Aorta (tissue), 5 donors: ENCODE data around the gene LRP1B. TPM values are rescaled to one million over a fixed set of nuclear protein-coding genes. Genes with fewer than 3 reads are reported as not detected.
A peak's percentile ranks its signal among the peaks of the same experiment; 100 is the strongest.

Experiments used
- ATAC-seq: fragments of 200-7000 bp; cut with Tn5 transposase; one replicate; pipeline ENCODE4 v1.9.1; 2022; ENCODE audit warnings: moderate library complexity; ENCODE audit not compliant: low FRiP score
- DNase-seq, 2 donors: peaks; one replicate each; pipeline ENCODE4 v3.0.0-alpha.2; 2020
- H3K27ac ChIP-seq, 2 donors: one replicate each; pipeline ENCODE4 v1.5.1; 2013; ENCODE audit warnings: low read length in 2 of 2, mild to moderate bottlenecking in 2 of 2, moderate library complexity in 2 of 2, control low read depth in 1 of 2, inconsistent platforms in 1 of 2, low read depth in 1 of 2
- H3K27me3 ChIP-seq, 2 donors: one replicate each; pipeline ENCODE4 v1.6.1; 2013; ENCODE audit warnings: control low read depth in 1 of 2, low read length in 1 of 2, mild to moderate bottlenecking in 1 of 2, moderate library complexity in 1 of 2; ENCODE audit not compliant: insufficient read depth in 2 of 2, control insufficient read depth in 1 of 2
- H3K36me3 ChIP-seq, 2 donors: one replicate each; pipeline ENCODE4 v1.6.1; 2013; ENCODE audit warnings: control low read depth in 1 of 2, low read length in 1 of 2, mild to moderate bottlenecking in 1 of 2; ENCODE audit not compliant: insufficient read depth in 2 of 2, control insufficient read depth in 1 of 2
- H3K4me1 ChIP-seq, 2 donors: one replicate each; pipeline ENCODE4 v1.6.1; 2013; ENCODE audit warnings: low read length in 2 of 2, control low read depth in 1 of 2, mild to moderate bottlenecking in 1 of 2, moderate library complexity in 1 of 2; ENCODE audit not compliant: insufficient read depth in 2 of 2, control insufficient read depth in 1 of 2
- H3K4me3 ChIP-seq, 2 donors: one replicate each; pipeline ENCODE4 v1.5.1; 2013; ENCODE audit warnings: low read length in 2 of 2, control low read depth in 1 of 2, mild to moderate bottlenecking in 1 of 2
- H3K9me3 ChIP-seq: one replicate; pipeline ENCODE4 v1.6.1; 2013; ENCODE audit warnings: mild to moderate bottlenecking, low read length; ENCODE audit not compliant: control insufficient read depth
- WGBS, 2 donors: extraction: QIAGEN DNeasy Blood & Tissue Kit; methylation state at CpG; one replicate each; pipeline ENCODE4 v1.1.7; 2013; 5-methylcytosine and 5-hydroxymethylcytosine counted together
- intact Hi-C, 2 donors: fragments of 100-400 bp; cut with DNase I; formaldehyde crosslinking; loops; one replicate each; pipeline versions ENCODE4 v1.14.2 to v1.15.0; 2022
- polyA plus RNA-seq, 2 donors: library from polyadenylated mRNA; stranded (reverse); fragments of 200-250 nt; gene quantifications; one replicate each; pipeline ENCODE4 v1.2.3, GENCODE V29; 2013
- total RNA-seq, 2 donors: library from RNA; stranded (reverse); fragmentation: NEBNext Ultra II Directional; extraction: Animal tissue kit (Norgen Biotek cat#: 25700); gene quantifications; one replicate each; pipeline ENCODE4 v1.2.1, GENCODE V29; 2021
- donor health status: healthy with polysubstance abuse.
- donor health status: Bipolar disorder and iron deficiency.
- donor health status: DM: no; HTN: no; CAD: no.
- donor health status: DM: no; HTN: no; CAD: no.
- donor health status: DM: yes; HTN: yes; CAD: no.

Gene LRP1B
- total and polyA plus RNA-seq, 4 donors, result 0.33 to 0.94 TPM; not detected in 2

DNA sequence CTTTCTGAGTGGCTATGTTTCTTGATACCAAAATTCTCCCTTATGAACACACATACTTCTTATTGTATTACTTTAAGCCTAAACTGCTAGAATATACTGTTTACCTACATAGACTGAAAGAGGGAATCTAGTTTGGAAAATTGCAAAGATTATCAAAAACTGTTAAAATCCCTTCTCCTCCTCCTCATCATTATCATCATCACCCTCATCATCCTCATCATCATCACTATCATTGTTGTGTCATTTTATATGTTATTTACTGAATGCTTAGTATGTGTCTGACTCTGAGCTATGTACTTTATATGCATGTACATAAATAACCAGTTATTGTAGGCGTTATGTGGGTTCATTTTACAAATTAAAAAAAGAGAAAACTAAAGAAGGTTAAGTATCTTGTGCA, 19.6 kb upstream of the LRP1B start:
- H3K36me3 ChIP-seq, result no peaks in the 10 kb centered on the region
- H3K4me1 ChIP-seq, result no peaks in the 10 kb centered on the region
- ATAC-seq (no peak), DNase-seq (no peak)
- no peaks in the 10 kb centered on the region for H3K9me3 ChIP-seq
- intact Hi-C loops, result no loop called here
- no peak overlapping the region for H3K27ac ChIP-seq
- WGBS, 2 donors, result 79 to 90% methylated on average over 1 of the region's 1 CpG
- H3K27me3 ChIP-seq, result no peaks in the 10 kb centered on the region
- H3K4me3 ChIP-seq, result no peak overlapping the region

DNA sequence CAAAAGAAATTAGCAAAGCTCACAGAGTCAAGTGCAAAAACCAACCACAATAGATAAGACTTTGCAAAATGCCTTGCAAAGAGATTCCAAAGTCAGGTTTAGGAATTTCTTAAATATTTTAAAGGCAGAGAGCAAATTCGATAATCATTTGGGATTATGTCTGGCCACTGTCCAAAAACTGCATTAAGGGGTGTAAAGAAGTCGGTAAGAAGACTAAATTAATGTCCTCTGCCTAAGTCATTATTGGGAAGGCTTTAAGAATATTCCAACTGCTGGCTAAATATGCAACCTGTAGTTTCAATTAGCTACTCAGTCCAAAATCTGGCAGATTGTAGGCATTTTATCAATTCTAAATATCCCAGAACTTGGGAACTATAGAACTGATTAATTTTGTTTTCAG, 13.7 kb upstream of the LRP1B start:
- no peaks in the 10 kb centered on the region for H3K9me3 ChIP-seq
- H3K27ac ChIP-seq, result no peak overlapping the region
- no peaks in the 10 kb centered on the region for H3K36me3 ChIP-seq
- intact Hi-C loops, result no loop called here
- ATAC-seq (no peak), DNase-seq (no peak)
- no peak overlapping the region for H3K4me3 ChIP-seq
- WGBS, 2 donors, result 43 to 50% methylated on average over 2 of the region's 2 CpGs
- no peaks in the 10 kb centered on the region for H3K27me3 ChIP-seq
- no peaks in the 10 kb centered on the region for H3K4me1 ChIP-seq

DNA sequence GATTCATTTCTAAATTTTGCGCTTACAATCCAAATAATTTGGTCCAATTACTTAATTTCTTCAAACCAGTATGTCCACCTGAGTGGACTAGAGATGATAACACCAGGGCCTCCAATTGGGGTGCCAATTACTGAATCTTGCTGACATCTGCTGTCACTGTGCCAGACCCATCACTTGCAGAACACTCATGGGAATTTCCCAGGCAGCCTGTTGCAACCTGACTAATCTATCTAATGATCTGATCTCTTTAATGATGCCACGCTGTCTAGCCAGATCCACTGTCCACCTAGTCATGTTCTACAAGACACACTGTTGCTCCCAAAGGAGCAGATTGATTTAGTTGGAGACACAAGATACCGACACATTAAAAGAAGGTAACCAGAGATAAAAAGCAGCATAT, 11.8 kb upstream of the LRP1B start:
- Histone ChIP-seq H3K36me3 (no peaks in the 10 kb centered on the region), H3K4me3 (no peak overlapping the region), H3K27me3 (no peaks in the 10 kb centered on the region), H3K9me3 (no peaks in the 10 kb centered on the region), H3K27ac (no peak overlapping the region), H3K4me1 (no peaks in the 10 kb centered on the region)
- ATAC-seq (no peak), DNase-seq (no peak)
- intact Hi-C loops, result no loop called here
- 88 to 90% methylated on average over 3 of the region's 3 CpGs for WGBS, 2 donors

DNA sequence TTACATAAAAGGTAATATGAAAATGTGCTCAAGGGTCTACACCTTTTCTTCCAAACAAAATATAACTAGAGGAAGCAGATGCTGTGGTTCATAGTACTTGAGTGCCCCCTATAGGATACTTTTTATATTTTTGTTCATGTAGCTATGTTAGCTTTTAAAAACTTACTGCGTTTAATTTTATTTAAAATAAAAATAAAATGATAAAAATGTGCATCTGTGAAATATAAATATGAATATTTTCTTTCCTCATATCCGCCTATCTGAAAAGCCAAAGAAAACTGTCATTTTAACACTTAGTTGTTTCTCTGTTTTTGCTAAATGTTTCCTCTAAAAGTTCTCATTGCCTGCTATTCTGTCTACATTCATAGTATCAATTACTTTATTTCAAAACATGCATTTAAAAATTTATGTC, 9.6 kb upstream of the LRP1B start:
- no peak for ATAC-seq
- 0 to 1% methylated on average over 2 of the region's 2 CpGs for WGBS, 2 donors
- intact Hi-C loops, result no loop called here

DNA sequence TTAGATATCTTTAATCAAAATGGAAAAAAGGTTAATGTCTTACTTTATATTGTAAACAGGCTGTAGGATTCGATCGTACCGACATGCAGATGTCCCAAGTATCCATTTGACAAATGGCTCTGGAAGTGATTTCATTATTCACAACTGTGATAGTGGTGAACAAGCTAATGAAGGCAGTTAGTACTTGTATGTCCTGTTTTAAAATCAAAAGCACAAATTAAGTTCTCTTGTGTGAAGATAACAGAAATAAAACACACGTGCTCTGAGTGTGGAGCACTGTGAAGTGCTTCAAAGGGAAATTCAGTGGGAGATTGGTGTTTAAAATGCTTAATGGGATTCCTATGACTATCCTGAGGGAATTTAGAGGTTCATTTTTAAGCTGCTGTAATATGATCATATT, 8.6 kb upstream of the LRP1B start:
- 66 to 70% methylated on average over 4 of the region's 4 CpGs for WGBS, 2 donors
- intact Hi-C loops, result no loop called here
- Histone ChIP-seq H3K9me3 (no peaks in the 10 kb centered on the region), H3K4me1 (no peaks in the 10 kb centered on the region), H3K36me3 (no peaks in the 10 kb centered on the region), H3K27ac (no peak overlapping the region), H3K4me3 (no peak overlapping the region), H3K27me3 (no peaks in the 10 kb centered on the region)
- DNase-seq (no peak), ATAC-seq (no peak)

More for the DNA sequence above, 9.6 kb upstream of the LRP1B start:
- Histone ChIP-seq H3K9me3 (no peaks in the 10 kb centered on the region), H3K4me3 (no peak overlapping the region), H3K27ac (no peak overlapping the region), H3K4me1 (no peaks in the 10 kb centered on the region), H3K36me3 (no peaks in the 10 kb centered on the region), H3K27me3 (no peaks in the 10 kb centered on the region)
- DNase-seq, result no peak

DNA sequence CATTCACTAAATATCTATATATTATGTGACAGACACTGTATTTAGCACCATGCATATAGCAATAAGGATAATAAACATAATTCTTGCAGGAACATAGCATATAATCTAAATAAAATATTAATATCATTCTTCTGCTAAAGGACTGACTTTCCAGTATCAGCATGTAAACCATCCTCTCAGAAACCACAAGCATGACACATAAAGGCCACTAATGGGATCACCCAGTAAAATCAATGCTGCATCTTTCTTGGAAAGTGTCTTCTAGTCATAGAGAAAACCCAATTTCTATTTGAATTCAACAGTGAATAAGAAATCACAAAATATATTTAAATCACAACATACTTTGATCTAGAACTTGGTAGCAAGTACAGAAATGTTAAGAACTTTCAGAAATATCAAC, 5.8 kb upstream of the LRP1B start:
- intact Hi-C loops, result no loop called here
- no peak for ATAC-seq
- no peak overlapping the region for H3K4me3 ChIP-seq
- H3K4me1 ChIP-seq, result peaks cover 0 to under 1% of the 10 kb centered on the region in 2 donors
- no peaks in the 10 kb centered on the region for H3K27me3 ChIP-seq
- no peak overlapping the region for H3K27ac ChIP-seq
- no peaks in the 10 kb centered on the region for H3K36me3 ChIP-seq
- H3K9me3 ChIP-seq, result no peaks in the 10 kb centered on the region
- no peak for DNase-seq

DNA sequence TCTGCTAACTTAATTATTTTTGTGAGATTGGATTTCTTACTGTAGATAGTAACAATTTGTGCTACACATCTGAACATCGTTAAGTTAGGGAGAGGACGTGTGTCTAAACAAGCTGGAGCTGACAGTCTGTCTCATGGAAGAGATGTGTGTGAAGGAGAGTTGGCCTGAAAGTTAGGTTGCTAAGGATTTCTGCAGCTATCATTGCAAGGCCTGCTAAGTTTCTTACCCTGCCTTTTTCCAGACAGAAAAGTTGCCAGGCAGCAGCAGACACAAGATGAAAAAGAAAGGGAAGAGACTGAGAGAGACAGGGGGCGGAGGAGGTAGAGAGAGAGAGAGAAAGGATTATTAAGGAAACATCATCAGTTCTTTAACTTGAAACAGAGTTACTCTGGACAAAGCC, 4.1 kb upstream of the LRP1B start:
- Histone ChIP-seq H3K9me3 (no peaks in the 10 kb centered on the region), H3K4me3 (no peak overlapping the region), H3K4me1 (peaks cover 0 to 2% of the 10 kb centered on the region in 2 donors), H3K27ac (no peak overlapping the region), H3K27me3 (no peaks in the 10 kb centered on the region), H3K36me3 (no peaks in the 10 kb centered on the region)
- intact Hi-C loops, result no loop called here
- ATAC-seq (no peak), DNase-seq (no peak)
- 86 to 92% methylated on average over 3 of the region's 3 CpGs for WGBS, 2 donors

DNA sequence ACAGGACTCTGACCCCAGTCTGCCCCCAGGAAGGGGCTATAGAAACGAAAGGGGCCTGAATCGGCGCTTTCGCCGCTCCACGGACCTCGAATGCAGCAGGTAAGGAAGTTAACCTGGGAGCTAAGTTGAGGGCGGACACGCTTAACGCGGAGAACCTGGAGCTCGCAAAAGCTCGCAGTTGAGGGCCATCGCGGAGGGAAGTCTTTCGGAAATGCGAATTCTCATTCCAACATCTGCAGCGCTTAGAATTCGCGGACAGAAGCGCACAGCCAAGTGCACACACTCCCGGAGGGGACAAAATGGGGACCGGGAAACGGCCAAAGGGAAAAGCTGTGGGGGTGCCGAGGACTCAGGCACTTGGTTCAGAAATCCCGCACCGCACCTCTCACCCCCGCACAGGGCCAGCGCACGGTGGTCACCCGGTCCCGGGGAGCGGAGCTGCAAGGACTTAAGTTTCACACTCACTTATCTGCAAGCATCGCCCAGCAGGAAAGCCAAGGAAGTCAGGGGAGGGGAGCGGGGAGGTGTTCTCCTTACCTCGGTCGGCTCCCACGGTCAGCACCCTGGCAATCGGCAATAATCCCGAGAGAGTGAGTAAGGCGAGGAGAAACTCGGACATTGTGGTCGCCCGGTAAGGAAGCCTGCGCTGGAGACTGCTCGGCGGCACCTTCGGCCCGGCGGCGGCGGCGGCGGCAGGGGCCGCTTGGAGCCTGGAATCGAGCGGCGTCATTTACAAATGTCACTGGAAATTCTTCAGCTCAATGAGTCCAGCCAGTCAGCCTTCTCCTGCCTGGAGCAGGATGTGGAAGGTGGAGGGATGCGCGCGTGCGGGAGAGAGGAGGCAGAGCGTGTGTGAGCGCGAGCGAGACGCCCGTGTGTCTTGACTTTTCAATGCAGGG, 456 bp downstream of the LRP1B start:
- WGBS, 2 donors, result 1% methylated on average over 67 to 68 of the region's 68 CpGs
- Histone ChIP-seq H3K4me1 (peaks cover 0 to 2% of the 10 kb centered on the region in 2 donors), H3K27ac (no peak overlapping the region), H3K4me3 (peak overlapping the region; percentile 24 to 67), H3K36me3 (no peaks in the 10 kb centered on the region), H3K9me3 (no peaks in the 10 kb centered on the region), H3K27me3 (no peaks in the 10 kb centered on the region)
- ATAC-seq, result peak; percentile 76
- intact Hi-C loops, result no loop called here
- peak; percentile 50 to 86 for DNase-seq

DNA sequence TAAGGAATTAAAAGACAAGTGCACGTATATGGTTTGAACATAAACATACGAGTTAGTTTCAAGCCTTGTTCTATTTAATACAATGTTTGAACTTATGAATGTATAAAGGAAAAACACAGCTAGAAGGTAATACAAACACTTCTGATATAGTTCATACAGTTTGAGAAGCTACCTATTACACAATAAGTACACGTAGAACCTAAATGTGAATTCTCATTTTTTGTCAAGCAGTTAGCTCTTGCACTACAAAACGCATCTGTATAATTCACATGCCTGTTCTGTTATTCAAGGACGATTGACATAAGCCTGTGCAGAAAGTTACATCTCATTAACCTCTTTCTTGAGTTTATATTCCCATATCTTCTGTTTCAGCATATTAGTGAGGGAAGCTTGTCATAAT, 2.7 kb downstream of the LRP1B start:
- no peak overlapping the region for H3K27ac ChIP-seq
- H3K4me3 ChIP-seq, result no peak overlapping the region
- no peaks in the 10 kb centered on the region for H3K9me3 ChIP-seq
- ATAC-seq, result no peak
- no peaks in the 10 kb centered on the region for H3K36me3 ChIP-seq
- WGBS, 2 donors, result 96 to 97% methylated on average over 5 of the region's 5 CpGs
- H3K27me3 ChIP-seq, result no peaks in the 10 kb centered on the region
- peaks cover 0 to 2% of the 10 kb centered on the region in 2 donors for H3K4me1 ChIP-seq
- DNase-seq, result no peak
- intact Hi-C loops, result no loop called here
